GM12872 (cell line): Measurements from ENCODE around the gene AIG1.

Source experiments
- CTCF ChIP-seq: IDR thresholded peaks from 3 replicates; pipeline ENCODE4 v1.5.1; 2011; ENCODE audit warnings: low read depth, mild to moderate bottlenecking, low read length, moderate library complexity; ENCODE audit not compliant: insufficient read depth

The AIG1 gene

DNA sequence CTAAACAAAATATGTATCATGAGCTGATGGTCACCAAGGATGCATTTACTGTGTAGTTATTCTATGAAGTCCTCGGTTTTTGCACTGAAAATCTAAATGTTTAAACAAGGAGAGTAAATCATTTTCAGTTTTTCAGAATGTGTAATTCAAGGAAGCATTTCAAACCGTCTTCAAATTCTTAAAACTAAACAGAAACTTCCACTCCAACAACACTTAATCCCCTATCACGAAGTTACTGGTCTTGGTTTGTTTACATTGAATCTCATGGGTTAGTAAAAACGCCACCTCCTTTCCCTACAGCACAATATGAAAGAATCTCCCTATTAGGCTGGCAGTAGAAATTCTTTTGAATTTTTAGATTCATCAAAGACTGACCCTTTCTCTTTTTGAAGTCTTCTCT is 192.9 kb downstream of the AIG1 start:
- no peak for TF ChIP-seq CTCF

GRCh38 chr6:143258945-143259344 is 198.3 kb downstream of the AIG1 start:
- no peak for TF ChIP-seq CTCF

DNA sequence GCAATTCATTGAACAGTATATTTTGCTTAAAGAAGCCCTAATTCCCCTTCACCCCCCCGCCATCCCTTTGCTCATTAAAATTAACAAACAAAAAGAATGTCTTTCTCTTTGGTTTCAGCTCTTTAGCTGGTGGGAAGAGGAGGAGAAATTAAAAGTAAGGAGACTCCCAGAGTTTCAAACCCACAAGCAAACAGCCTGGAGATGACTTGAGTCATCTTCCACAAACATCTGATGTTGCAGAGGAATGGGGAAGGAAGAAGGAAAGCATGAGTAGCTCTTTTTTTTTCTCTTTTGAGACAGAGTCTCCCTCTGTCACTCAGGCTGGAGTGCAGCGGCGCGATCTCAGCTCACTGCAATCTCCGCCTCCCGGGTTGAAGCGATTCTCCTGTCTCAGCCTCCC is 200.2 kb downstream of the AIG1 start:
- TF ChIP-seq CTCF, result no peak

DNA sequence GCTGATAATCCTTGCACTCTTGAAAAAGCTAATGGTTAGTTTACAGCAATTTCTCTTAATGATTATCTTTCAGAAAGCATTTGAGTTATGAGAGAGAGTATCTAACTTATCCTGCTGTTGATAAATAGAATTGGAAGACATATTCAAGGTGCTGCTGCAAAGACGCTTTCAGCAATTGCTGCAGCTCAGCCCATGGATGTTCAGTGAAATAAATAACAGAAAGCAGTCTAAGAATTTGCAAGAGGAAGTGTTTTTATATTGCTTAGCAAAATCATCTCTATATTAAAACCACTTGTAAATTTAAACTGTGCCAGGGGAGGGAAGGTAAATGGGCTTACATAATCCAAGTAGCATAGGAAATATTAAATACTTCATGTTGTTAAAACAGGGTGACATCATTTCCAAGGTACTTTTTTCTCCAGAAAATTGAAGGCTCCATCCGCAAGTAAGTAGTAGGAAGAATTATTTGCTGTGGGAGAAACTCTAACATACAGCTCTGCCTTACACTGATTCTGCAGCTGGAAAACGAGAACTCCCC is 201.3 kb downstream of the AIG1 start:
- no peak for TF ChIP-seq CTCF

DNA sequence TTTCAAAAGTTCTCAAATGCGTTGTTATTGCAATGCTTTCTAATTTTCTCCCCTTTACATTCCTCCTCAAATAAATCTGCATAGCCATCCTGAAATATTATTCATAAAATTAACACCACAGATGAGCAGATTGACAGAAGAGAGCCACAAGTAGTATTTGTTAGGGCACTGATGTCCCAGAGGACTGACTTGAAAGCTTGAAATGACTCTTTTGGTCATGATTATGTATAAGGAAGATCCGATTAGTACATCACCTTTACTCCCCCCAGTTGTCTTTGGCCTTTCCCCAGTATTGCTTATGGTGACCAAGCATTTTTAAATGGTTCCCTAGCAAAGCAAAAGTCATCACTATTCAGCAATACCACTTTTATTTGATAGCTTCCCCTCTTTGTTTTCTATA is 202.2 kb downstream of the AIG1 start:
- no peak for TF ChIP-seq CTCF

DNA sequence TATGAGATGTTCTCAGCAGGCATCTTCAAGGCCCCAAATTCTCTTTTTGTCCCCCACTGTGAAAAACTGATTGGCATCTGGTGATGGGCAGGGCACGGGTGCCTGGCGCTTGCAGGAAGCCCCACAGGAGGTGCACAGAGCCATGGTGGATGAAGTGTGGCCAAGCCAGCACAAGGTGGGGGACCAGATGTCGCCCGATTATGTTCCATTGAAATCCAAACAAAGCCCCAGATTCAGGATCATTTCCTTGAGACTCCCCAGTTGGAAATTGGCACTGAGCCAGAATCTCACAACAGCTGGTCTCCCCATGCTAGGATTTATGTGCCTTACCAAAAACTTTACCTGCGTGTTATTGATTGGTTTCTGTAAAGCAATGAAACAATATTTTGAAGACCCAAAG is 203.7 kb downstream of the AIG1 start:
- no peak for TF ChIP-seq CTCF

- TF ChIP-seq CTCF, result no peak
These were observed 204.5 kb downstream of the AIG1 start for GRCh38 chr6:143264986-143265764.
